SIG-M5 (cell line): ENCODE data around the gene APBB2.
A peak's percentile ranks its signal among the peaks of the same experiment; 100 is the strongest.

Experiments used
- DNase-seq: peaks from one replicate; lab custom pipeline; 2025; lab: John Stamatoyannopoulos, UW

The APBB2 gene

GRCh38 chr4:40848940-40849339, 365.4 kb downstream of the APBB2 start:
- DNase-seq, result no peak

- DNase-seq, result no peak
Observed at GRCh38 chr4:40848251-40848650, 366.1 kb downstream of the APBB2 start.

- no peak for DNase-seq
Observed at GRCh38 chr4:40846532-40846931, 367.8 kb downstream of the APBB2 start.

GRCh38 chr4:40845154-40845835, 369.0 kb downstream of the APBB2 start:
- DNase-seq, result no peak

- DNase-seq, result no peak
Observed at GRCh38 chr4:40844261-40844660, 370.1 kb downstream of the APBB2 start.

- no peak for DNase-seq
Observed at GRCh38 chr4:40843696-40844095, 370.6 kb downstream of the APBB2 start.

- DNase-seq, result no peak
Observed at GRCh38 chr4:40842725-40843423, 371.5 kb downstream of the APBB2 start.

GRCh38 chr4:40842318-40842717, 372.0 kb downstream of the APBB2 start:
- peak; percentile 1 for DNase-seq

- no peak for DNase-seq
Observed at GRCh38 chr4:40840985-40841571, 373.3 kb downstream of the APBB2 start.

- DNase-seq, result no peak
Observed at GRCh38 chr4:40840255-40840984, 373.9 kb downstream of the APBB2 start.

GRCh38 chr4:40838742-40839141, 375.6 kb downstream of the APBB2 start:
- DNase-seq, result no peak

GRCh38 chr4:40837094-40837870, 377.1 kb downstream of the APBB2 start:
- DNase-seq, result no peak

- no peak for DNase-seq
Observed at GRCh38 chr4:40833212-40833611, 381.1 kb downstream of the APBB2 start.

GRCh38 chr4:40832175-40832574, 382.2 kb downstream of the APBB2 start:
- DNase-seq, result no peak

GRCh38 chr4:40831146-40831907, 383.0 kb downstream of the APBB2 start:
- DNase-seq, result no peak

GRCh38 chr4:40829586-40829985, 384.8 kb downstream of the APBB2 start:
- DNase-seq, result no peak

GRCh38 chr4:40828661-40829060, 385.7 kb downstream of the APBB2 start:
- DNase-seq, result no peak

- DNase-seq, result no peak
Observed at GRCh38 chr4:40827758-40828157, 386.6 kb downstream of the APBB2 start.

- no peak for DNase-seq
Observed at GRCh38 chr4:40826821-40827220, 387.5 kb downstream of the APBB2 start.

GRCh38 chr4:40825014-40825838, 389.1 kb downstream of the APBB2 start:
- no peak for DNase-seq
